GM19452 (cell line): ENCODE measurements around the gene SRPK2.
"Not testable (repeated sequence)": the region's sequence is repeated elsewhere in the genome, so short reads cannot be mapped to it uniquely, and the experiment has no call there.

Source experiments
- ATAC-seq: cut with Tn5 transposase; IDR thresholded peaks from one replicate; pipeline ENCODE4 v1.9.1; 2021; ENCODE audit not compliant: unreplicated experiment

SRPK2 gene

DNA sequence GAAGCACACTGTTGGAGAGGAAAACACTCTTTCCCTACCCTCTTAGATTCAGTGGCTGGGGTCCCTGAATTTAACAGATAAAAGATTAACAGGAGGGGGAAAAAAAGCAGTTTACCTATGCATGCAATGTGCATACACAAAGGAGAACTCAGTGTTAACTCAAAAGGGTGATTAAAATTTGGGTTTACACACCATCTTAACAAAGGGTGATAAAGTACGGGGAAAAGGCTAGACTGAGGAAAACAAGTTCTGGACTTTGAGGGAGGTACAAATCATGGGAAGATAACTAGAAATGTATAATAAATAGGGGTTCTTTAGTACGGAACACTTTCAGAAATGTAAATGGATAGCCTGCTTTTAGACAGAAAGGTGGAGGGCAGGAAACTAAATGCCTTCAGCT lies 83.1 kb downstream of the SRPK2 start:
- no peak for ATAC-seq

DNA sequence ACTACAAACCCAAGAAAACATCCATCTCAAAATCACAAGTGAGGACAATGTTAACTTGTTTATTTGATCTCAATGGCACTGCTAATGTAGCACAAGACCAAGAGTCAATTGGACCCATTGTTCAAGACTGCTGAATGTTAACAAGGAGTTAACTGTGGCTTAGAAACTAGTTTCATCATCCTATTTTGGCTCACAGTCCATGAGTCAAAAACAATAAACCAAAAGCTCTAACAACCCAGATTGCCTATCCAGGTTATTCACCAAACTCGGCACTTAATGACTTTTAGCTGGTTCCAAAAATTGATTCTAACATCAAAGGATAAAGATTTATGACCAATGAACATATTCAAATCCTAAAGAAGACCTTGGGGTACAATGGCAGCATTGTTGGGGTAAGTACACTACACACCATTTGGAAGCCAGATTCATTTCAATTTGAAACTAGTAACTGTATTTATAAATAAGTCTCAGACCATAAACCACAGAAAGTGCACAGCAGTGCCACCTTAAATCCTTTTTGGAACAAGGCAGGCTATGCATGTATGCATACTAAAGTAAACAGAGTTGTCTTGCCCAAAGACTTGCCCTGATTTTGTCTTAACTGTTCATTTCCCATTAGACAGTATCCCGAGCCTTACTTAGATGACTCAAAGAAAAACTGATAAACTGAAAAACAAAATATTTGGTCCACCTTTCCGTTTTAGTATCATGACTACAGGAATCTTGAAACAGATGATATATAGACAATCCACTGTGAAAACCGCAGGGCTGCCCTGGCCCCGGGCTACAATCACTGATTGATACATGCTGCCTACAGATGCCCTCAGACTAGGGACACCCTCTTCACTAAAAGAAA lies 84.5 kb downstream of the SRPK2 start:
- ATAC-seq, result peak; percentile 88

- ATAC-seq, result not testable (repeated sequence)
These were observed 88.1 kb downstream of the SRPK2 start for GRCh38 chr7:105300587-105300986.

GRCh38 chr7:105298439-105298894 lies 90.3 kb downstream of the SRPK2 start:
- peak; percentile 94 for ATAC-seq

- ATAC-seq, result peak; percentile 45
These were observed 90.7 kb downstream of the SRPK2 start for GRCh38 chr7:105297985-105298384.

DNA sequence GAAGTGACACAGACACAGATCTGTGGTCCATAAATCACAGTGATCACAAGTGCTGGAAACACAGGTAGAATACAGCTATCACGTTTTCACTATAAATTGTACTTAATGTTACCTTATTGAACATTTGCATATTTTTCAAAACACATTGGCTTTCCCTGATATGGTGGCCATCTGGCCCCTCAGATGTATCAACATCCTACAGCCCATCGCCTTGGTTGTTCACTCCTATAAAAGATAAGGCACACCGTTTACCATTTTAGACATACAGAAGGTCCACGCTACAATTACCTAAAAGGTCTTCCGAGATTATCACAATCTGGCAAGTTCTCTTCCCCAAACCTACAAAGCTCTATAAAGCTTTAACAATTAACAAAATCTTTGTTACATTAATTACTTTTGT lies 91.4 kb downstream of the SRPK2 start:
- no peak for ATAC-seq

DNA sequence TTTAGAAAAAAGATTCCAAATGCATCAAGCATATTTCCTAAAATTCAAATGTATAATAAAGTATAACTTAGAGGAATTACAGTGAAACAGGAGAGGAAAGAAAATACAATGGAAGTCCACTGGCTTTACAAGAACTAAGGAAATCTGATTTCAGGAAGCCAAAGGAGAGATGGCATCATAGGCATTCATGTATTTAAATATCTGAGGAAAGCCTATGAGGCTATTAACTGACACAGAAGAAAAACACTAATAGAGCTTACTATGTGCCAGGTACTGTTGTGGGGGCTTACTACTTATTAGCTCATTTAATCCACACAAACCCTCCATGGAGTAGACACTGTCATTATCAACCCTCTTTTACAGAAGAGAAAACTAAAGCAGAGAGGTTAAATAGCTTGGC lies 92.2 kb downstream of the SRPK2 start:
- ATAC-seq, result no peak

- no peak for ATAC-seq
These were observed 92.9 kb downstream of the SRPK2 start for GRCh38 chr7:105295596-105296352.

DNA sequence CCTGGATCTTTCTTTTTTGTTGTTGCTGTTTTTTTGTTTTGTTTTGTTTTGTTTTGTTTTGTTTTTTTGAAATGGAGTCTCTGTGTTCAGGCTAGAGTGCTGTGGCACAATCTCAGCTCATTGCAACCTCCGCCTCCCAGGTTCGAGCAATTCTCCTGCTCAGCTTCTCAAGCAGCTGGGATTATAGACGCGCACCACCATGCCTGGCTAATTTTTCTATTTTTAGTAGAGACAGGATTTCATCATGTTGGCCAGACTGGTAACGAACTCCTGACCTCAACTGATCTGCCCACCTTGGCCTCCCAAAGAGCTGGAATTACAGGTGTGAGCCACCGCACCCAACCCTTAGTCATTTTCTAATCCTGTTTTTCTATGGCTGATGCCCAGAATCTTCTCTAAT lies 94.2 kb downstream of the SRPK2 start:
- not testable (repeated sequence) for ATAC-seq

DNA sequence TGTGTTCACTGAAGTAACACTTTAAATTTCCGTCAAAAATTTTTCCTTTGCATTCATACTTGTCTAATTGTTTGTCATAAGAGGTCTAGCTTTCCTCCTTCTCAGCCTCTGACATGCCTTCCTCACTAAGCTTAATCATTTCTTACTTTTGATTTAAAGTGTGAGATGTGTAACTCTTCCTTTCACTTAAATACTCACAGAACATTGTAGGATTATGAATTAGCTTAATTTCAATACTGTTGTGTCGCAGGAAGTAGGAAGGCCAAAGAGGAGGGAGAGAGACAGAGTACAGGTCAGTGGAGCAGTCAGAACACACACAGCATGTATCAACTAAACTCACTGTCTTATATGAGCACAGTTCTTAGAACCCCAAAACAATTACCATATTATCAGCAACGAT lies 99.0 kb downstream of the SRPK2 start:
- ATAC-seq, result no peak

- ATAC-seq, result no peak
These were observed 102.3 kb downstream of the SRPK2 start for GRCh38 chr7:105286441-105286840.

DNA sequence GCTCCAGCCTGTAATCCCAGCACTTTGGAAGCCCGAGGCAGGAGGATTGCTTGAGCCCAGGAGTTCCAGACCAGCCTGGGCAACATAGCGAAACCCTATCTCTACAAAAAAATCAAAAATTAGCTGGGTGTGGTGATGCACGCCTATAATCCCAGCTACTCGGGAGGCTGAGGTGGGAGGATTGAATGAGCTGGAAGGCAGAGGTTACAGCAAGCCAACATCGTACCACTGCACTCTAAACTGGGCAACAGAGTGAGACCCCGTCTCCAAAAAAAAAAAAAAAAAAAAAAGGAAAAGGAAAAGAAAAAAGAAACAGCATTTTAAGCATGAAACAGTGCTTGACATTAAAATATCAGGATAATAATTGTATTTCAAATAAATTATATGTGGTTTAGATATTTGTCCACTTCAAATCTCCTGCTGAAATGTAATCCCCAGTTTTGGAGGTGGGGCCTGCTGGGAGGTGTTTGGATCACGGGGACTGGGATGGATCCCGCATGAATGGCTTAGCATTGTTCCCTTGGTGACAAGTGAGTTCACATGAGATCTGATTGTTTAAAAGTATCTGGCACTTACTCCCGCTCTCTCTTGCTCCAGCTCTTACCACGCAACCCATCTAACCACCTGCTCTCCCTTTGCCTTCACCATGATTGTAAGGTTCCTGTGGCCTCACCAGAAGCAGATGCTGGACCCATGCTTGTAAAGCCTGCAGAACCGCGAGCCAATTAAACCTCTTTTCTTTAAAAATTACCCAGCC lies 103.4 kb downstream of the SRPK2 start:
- ATAC-seq, result no peak

DNA sequence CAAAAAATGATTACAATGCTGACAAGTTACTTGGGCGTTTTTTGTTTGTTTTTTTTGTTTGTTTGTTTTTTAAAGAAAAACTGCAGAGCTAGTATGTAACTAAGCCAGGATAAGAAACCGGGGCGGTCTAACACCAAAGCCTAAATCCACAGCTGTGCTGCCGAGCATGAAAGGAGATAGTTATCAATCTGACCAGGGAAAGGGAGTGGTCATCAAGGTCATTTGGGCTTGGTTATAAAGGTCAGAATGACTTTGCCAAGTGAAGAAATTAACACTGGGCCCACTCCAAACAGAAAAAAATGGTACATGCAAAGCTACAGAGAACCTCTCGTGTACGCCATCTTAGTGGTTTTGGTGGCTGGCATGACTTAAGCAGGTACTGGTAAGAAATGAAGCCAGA lies 104.7 kb downstream of the SRPK2 start:
- no peak for ATAC-seq

DNA sequence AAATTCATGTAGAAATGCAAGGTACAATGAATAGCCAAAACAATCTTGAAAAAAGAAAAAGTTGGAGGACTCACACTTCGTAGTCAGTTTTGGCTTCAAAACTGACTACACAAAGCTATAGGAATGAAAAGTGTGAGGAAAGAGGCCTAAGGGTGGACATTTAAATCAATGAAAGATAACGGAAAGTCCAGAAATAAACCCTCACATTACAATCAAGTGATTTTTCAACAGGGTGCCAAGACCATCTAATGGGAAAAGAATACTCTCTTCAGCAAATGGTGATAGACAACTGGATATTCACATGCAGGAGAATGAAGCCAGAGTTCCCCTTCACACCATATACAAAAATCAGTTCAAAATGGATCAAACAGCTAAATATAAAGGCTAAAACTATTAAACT lies 106.8 kb downstream of the SRPK2 start:
- ATAC-seq, result no peak

DNA sequence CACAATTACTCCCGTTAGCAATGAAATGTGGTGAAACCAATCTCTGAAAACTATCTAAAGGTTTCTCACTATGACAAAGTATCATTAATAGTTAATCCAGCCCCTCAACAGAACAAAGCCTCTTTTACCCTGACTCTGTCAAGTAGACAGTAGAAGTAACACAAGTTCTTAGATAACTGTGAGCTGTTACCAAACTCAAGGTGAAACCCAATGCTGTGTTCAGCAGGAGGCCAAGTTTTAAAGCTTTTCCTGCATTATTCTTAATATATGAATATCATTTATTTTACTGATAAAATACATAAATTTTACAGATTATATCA lies 109.1 kb downstream of the SRPK2 start:
- peak; percentile 89 for ATAC-seq

DNA sequence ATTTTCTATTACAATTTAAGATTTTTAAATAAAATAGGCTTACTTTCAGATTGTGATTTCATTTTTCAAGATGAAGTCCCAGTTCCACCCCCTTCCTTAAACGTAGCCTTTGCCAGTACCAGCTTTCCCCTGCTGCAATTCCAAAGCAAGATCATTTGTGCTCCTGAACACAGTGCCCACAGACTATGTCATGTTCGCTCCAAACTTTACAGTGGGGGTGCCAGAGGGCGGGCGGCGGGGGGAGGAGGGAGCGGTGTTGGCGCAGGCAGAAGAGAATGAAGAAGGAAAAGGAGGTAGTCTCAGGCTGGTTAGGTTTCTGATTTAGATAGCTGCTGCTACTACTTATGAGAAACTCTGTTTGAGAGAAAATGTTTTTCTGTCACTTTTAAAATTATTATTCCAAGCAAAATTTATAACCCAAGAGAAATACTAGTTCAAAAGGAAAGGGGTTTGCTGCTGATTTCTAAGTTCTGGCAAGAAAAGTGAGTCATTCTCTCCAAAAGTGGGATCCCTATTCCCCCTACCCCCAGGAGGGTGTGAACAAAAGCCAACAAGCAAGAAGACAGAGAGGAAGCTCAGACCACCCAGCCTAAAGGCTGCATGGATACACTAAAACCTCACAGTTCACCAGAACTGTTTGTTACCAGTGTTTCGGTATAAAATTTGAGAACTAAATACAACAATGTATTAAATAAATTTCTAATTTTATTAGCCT lies 109.6 kb downstream of the SRPK2 start:
- ATAC-seq, result peak; percentile 68

- ATAC-seq, result no peak
These were observed 110.2 kb downstream of the SRPK2 start for GRCh38 chr7:105278565-105278964.

GRCh38 chr7:105277341-105277740 lies 111.4 kb downstream of the SRPK2 start:
- ATAC-seq, result peak; percentile 46

DNA sequence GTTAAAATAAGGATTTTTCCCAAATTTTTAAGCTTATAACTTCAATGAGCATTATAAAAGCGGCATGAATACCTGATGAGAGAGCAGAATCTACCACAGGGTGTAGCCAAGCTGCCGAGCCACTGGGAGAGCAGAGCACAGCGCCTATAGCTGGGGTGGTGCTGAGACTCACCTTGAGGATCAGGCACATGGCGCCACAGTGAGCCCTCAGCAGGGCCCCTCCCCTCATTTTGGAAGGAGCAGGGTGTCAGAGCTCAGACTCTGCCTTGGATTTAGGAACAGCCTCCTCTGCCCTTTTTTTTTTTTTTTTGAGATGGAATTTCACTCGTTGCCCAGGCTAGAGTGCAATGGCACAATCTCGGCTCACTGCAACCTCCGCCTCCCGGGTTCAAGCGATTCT lies 118.6 kb downstream of the SRPK2 start:
- ATAC-seq, result no peak

DNA sequence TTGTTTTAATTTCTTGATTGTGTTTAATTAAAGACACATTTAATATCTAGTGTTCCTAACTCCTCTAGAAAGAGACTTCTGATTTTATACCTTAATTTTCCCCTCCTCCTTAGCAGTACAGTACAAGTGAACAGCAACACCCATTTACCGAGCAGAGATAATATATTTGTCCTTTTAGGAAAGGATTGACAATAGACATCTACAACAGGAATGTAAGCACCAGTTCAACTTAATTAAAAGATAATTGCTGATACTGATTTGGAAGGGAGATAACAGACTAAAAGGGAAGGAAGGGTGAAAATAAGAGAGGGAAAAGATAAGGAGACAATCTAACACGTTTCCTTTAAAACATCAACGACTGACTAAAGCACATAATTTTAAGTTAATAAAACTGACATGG lies 119.3 kb downstream of the SRPK2 start:
- ATAC-seq, result peak; percentile 13
